Activated CD8-positive, alpha-beta T cell treated with anti-CD3 and anti-CD28 coated beads for 36 hours (primary cell): ENCODE measurements around the gene TEF. TPM values are rescaled to one million over a fixed set of nuclear protein-coding genes. Genes with fewer than 3 reads are reported as not detected.

ENCODE experiments used
- ATAC-seq: fragments of 200-7000 bp; cut with Tn5 transposase; one replicate; pipeline ENCODE4 v1.10.0; 2021; ENCODE audit warnings: mild to moderate bottlenecking, moderate library complexity
- CTCF ChIA-PET: fragments of 350-600 bp; sonication (Branson Sonifier 250); formaldehyde crosslinking; loops from one replicate; lab custom pipeline; 2021; ENCODE audit warnings: antibody characterized with exemption; lab: Charles Lee
- POLR2A ChIA-PET: fragments of 350-600 bp; sonication (Branson Sonifier 250); formaldehyde crosslinking; loops from one replicate; lab custom pipeline; 2021; ENCODE audit warnings: antibody characterized with exemption; lab: Charles Lee
- DNase-seq: peaks from one replicate; pipeline ENCODE4 v3.0.0-alpha.2; 2020
- H3K27ac Mint-ChIP-seq: one replicate; pipeline ENCODE4 v1.8.0; 2021; ENCODE audit warnings: mild to moderate bottlenecking, mixed read lengths
- H3K27me3 Mint-ChIP-seq: one replicate; pipeline ENCODE4 v1.8.0; 2021; ENCODE audit warnings: mixed read lengths
- H3K36me3 Mint-ChIP-seq: one replicate; pipeline ENCODE4 v1.8.0; 2021; ENCODE audit warnings: low read depth, mixed read lengths
- H3K4me1 Mint-ChIP-seq: one replicate; pipeline ENCODE4 v1.8.0; 2021; ENCODE audit warnings: low read depth, mixed read lengths
- H3K4me3 Mint-ChIP-seq: one replicate; pipeline ENCODE4 v1.8.0; 2021; ENCODE audit warnings: mild to moderate bottlenecking, moderate library complexity, mixed read lengths
- H3K9me3 Mint-ChIP-seq: one replicate; pipeline ENCODE4 v1.8.0; 2021; ENCODE audit warnings: mixed read lengths
- intact Hi-C: fragments of 100-400 bp; cut with micrococcal nuclease; formaldehyde crosslinking; loops from one replicate; pipeline ENCODE4 v1.10.0; 2022
- total RNA-seq, 2 experiments: library from RNA; stranded (reverse); gene quantifications; one replicate each; pipeline ENCODE4 v1.2.3, GENCODE V29; 2021
- TF ChIP-seq, protein P1 (sequence below): fragments of 200-600 bp; IDR thresholded peaks from one replicate; pipeline ENCODE4 v1.8.0; 2022; ENCODE audit warnings: antibody characterized with exemption, mild to moderate bottlenecking

The TEF gene
- total RNA-seq, 2 experiments from 2014 or later: 1.4 to 2.0 TPM

GRCh38 chr22:41444360-41445128 is 62.8 kb downstream of the TEF start:
- peak overlapping the region; percentile 90 for H3K4me3 Mint-ChIP-seq
- intact Hi-C loops: no loop called here
- H3K4me1 Mint-ChIP-seq: peaks cover 22% of the 10 kb centered on the region
- peak overlapping the region; percentile 91 for H3K27ac Mint-ChIP-seq
- TF ChIP-seq, protein P1, sequence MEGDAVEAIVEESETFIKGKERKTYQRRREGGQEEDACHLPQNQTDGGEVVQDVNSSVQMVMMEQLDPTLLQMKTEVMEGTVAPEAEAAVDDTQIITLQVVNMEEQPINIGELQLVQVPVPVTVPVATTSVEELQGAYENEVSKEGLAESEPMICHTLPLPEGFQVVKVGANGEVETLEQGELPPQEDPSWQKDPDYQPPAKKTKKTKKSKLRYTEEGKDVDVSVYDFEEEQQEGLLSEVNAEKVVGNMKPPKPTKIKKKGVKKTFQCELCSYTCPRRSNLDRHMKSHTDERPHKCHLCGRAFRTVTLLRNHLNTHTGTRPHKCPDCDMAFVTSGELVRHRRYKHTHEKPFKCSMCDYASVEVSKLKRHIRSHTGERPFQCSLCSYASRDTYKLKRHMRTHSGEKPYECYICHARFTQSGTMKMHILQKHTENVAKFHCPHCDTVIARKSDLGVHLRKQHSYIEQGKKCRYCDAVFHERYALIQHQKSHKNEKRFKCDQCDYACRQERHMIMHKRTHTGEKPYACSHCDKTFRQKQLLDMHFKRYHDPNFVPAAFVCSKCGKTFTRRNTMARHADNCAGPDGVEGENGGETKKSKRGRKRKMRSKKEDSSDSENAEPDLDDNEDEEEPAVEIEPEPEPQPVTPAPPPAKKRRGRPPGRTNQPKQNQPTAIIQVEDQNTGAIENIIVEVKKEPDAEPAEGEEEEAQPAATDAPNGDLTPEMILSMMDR: no peak
- ATAC-seq (peak; percentile 57), DNase-seq (peak; percentile 94)
- CTCF ChIA-PET: interaction anchor here (0.8 to 2.6 kb wide), 3 partner anchors 21 to 41 kb away, joined by 3 to 17 read pairs (median 9); partner anchors contain the start of genes ACO2 and PHF5A
- POLR2A ChIA-PET: interaction anchor here (0.7 to 14.3 kb wide), 10 partner anchors 9 to 175 kb away, joined by 3 to 238 read pairs (median 5); partner anchors contain the start of genes ACO2, PHF5A and TEF
- no peaks in the 10 kb centered on the region for H3K9me3 Mint-ChIP-seq
- H3K27me3 Mint-ChIP-seq: no peaks in the 10 kb centered on the region
- H3K36me3 Mint-ChIP-seq: peaks cover 23% of the 10 kb centered on the region

DNA sequence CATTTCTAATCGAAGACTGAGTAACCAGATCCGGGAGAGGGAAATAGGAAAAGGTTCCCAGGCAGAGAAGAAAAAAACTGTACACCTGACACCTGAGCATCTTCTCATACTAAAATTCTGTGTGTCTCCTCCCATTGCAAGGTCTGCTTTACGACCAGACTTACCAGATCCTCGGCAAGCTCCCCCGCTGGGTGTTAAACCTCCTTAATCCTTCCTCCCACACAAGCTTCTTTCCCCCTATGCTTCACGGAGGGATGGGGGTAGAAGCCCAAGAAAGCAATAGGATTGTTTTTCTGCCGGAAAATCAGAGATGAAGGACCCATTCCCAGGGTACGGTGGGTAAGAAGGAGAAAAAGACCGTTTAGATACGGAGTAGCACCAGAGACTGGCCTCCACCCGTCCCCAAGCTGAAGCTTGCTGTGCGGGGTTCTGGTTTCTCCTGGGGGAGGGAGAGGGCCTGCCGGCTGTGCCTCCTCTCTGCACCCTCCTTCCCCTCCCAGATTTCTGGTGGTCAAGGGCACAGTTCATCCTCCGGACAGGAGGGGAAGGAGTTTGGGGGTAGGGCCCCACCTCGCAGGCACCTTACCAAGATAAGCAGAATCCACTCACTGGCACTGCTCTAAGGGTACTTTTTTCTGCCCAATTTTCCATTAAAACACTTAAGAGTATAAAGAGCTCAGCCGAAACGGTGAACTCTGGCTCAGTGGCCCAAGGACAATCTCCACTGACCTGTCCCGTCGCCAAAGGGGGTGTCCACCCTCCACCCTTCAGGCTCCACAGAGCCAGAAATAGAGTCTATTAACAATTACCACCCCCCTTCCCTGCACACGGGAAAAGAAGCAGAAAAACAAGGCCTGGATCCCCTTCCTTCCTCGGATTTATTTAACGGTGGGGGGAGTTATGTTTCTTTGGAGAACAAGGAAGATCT is 63.7 kb downstream of the TEF start:
- CTCF ChIA-PET: interaction anchor here (0.8 to 2.6 kb wide), 6 partner anchors 10 to 55 kb away, joined by 3 to 17 read pairs (median 3); no protein-coding TSS in a partner anchor

GRCh38 chr22:41446057-41446501 is 64.3 kb downstream of the TEF start:
- peaks cover 23% of the 10 kb centered on the region for H3K36me3 Mint-ChIP-seq
- CTCF ChIA-PET: interaction anchor here (0.8 to 2.6 kb wide), 5 partner anchors 9 to 55 kb away, joined by 3 to 17 read pairs (median 3); no protein-coding TSS in a partner anchor
- peak overlapping the region; percentile 99 for H3K27ac Mint-ChIP-seq
- TF ChIP-seq, protein P1: no peak
- H3K4me1 Mint-ChIP-seq: peaks cover 20% of the 10 kb centered on the region
- ATAC-seq (no peak), DNase-seq (no peak)
- no peaks in the 10 kb centered on the region for H3K27me3 Mint-ChIP-seq
- no peaks in the 10 kb centered on the region for H3K9me3 Mint-ChIP-seq
- intact Hi-C loops: no loop called here
- peak overlapping the region; percentile 90 for H3K4me3 Mint-ChIP-seq
- POLR2A ChIA-PET: interaction anchor here (0.6 to 14.3 kb wide), 26 partner anchors 11 to 353 kb away, joined by 3 to 238 read pairs (median 4); partner anchors contain the start of genes ACO2, DESI1, PHF5A and PMM1

More for the DNA sequence above, 63.7 kb downstream of the TEF start:
- peaks cover 23% of the 10 kb centered on the region for H3K36me3 Mint-ChIP-seq
- no peaks in the 10 kb centered on the region for H3K9me3 Mint-ChIP-seq
- DNase-seq (peak; percentile 54), ATAC-seq (no peak)
- H3K27ac Mint-ChIP-seq: peak overlapping the region; percentile 91
- POLR2A ChIA-PET: interaction anchor here (0.6 to 14.3 kb wide), 17 partner anchors 10 to 174 kb away, joined by 3 to 238 read pairs (median 6); partner anchors contain the start of genes ACO2, DESI1, PHF5A and PMM1
- intact Hi-C loops: no loop called here
- peaks cover 20% of the 10 kb centered on the region for H3K4me1 Mint-ChIP-seq
- TF ChIP-seq, protein P1: no peak
- H3K27me3 Mint-ChIP-seq: no peaks in the 10 kb centered on the region
- peak overlapping the region; percentile 90 for H3K4me3 Mint-ChIP-seq

- ChIA-PET POLR2A (interaction anchor here (0.6 to 14.3 kb wide), 27 partner anchors 11 to 353 kb away, joined by 3 to 238 read pairs (median 4); partner anchors contain the start of genes ACO2, DESI1, PHF5A and PMM1), CTCF (interaction anchor here (0.8 to 2.6 kb wide), 6 partner anchors 8 to 71 kb away, joined by 3 to 17 read pairs (median 3); no protein-coding TSS in a partner anchor)
- Mint-ChIP-seq H3K36me3 (peaks cover 20% of the 10 kb centered on the region), H3K9me3 (no peaks in the 10 kb centered on the region), H3K4me3 (peak within 1 kb of the TSS; percentile 90), H3K27ac (peak within 1 kb of the TSS; percentile 99), H3K4me1 (peaks cover 20% of the 10 kb centered on the region), H3K27me3 (no peaks in the 10 kb centered on the region)
- intact Hi-C loops: loop anchor here (1.0 kb wide), 1 partner anchor 21 kb away; the partner anchor contains the start of gene PHF5A
- DNase-seq (peak; percentile 94), ATAC-seq (peak; percentile 65)
- TF ChIP-seq, protein P1: no peak
These were observed 65.1 kb downstream of the TEF start, which contains the start of gene TOB2 for GRCh38 chr22:41446639-41447434. Gene TOB2, minus strand, starts transcription at chr22:41446801. Its CDS starts 9,456 bp downstream, at chr22:41437345.
